ENCODE results near the gene SYT1. TPM values are rescaled to one million over a fixed set of nuclear protein-coding genes. Genes with fewer than 3 reads are reported as not detected.

The SYT1 gene
- total and polyA plus RNA-seq, 2 experiments from 2014 or later: 48.7 to 51.7 TPM

- TF ChIP-seq EZH2 (IDR thresholded peaks at IDR 0.05; ENCODE audit: low read depth, unreplicated experiment) (no peak), JUNB (IDR thresholded peaks at IDR 0.05; ENCODE audit: unreplicated experiment) (no peak), REST (IDR thresholded peaks at IDR 0.05; ENCODE audit: unreplicated experiment) (no peak), POLR2AphosphoS5 (IDR thresholded peaks at IDR 0.05; ENCODE audit: low read depth) (no peak), ZNF462 (CRISPR knock-in tag; IDR thresholded peaks at IDR 0.05) (no peak), EZH2phosphoT487 (IDR thresholded peaks at IDR 0.05; ENCODE audit: unreplicated experiment) (no peak), STAT1 (IDR thresholded peaks at IDR 0.05; ENCODE audit: unreplicated experiment) (no peak), CREB1 (CRISPR knock-in tag; IDR thresholded peaks at IDR 0.05; ENCODE audit: low read depth) (no peak), ZNF331 (CRISPR knock-in tag; IDR thresholded peaks at IDR 0.05; ENCODE audit: low read depth) (no peak), ZNF114 (CRISPR knock-in tag; IDR thresholded peaks at IDR 0.05) (no peak), NANOG (IDR thresholded peaks at IDR 0.05; ENCODE audit: borderline replicate concordance) (no peak)
- TF ChIP-seq, protein P1, sequence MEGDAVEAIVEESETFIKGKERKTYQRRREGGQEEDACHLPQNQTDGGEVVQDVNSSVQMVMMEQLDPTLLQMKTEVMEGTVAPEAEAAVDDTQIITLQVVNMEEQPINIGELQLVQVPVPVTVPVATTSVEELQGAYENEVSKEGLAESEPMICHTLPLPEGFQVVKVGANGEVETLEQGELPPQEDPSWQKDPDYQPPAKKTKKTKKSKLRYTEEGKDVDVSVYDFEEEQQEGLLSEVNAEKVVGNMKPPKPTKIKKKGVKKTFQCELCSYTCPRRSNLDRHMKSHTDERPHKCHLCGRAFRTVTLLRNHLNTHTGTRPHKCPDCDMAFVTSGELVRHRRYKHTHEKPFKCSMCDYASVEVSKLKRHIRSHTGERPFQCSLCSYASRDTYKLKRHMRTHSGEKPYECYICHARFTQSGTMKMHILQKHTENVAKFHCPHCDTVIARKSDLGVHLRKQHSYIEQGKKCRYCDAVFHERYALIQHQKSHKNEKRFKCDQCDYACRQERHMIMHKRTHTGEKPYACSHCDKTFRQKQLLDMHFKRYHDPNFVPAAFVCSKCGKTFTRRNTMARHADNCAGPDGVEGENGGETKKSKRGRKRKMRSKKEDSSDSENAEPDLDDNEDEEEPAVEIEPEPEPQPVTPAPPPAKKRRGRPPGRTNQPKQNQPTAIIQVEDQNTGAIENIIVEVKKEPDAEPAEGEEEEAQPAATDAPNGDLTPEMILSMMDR (conservative IDR thresholded peaks at IDR 0.05; ENCODE audit: low read depth in 2 of 2): no peak
- TF ChIP-seq, protein P2, sequence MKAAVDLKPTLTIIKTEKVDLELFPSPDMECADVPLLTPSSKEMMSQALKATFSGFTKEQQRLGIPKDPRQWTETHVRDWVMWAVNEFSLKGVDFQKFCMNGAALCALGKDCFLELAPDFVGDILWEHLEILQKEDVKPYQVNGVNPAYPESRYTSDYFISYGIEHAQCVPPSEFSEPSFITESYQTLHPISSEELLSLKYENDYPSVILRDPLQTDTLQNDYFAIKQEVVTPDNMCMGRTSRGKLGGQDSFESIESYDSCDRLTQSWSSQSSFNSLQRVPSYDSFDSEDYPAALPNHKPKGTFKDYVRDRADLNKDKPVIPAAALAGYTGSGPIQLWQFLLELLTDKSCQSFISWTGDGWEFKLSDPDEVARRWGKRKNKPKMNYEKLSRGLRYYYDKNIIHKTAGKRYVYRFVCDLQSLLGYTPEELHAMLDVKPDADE (IDR thresholded peaks at IDR 0.05): no peak
- Mint-ChIP-seq H3K36me3 (ENCODE audit: low read depth) (peaks cover 16% of the 10 kb centered on the region), H3K9me3 (0 out of 3 replicates have a peak, but pooled peaks cover 3% of the 10 kb centered on the region), H3K4me1 (peaks cover 2% of the 10 kb centered on the region; the same call in 1 of the 3 replicates), H3K27me3 (ENCODE audit: insufficient read depth, low read depth, poor library complexity) (no peaks in the 10 kb centered on the region), H3K4me3 (no peak overlapping the region), H3K27ac (no peak overlapping the region)
- peaks cover 20% of the 10 kb centered on the region for H3K4me1 ChIP-seq (ENCODE audit: insufficient read depth)
- no peaks in the 10 kb centered on the region for H4K20me1 ChIP-seq (replicated peaks; ENCODE audit: insufficient read depth)
- ATAC-seq (no peak), DNase-seq (ENCODE audit: low spot score) (no peak)
- H3K4me3 ChIP-seq: no peak overlapping the region
- H3K36me3 ChIP-seq (ENCODE audit: insufficient read depth): no peaks in the 10 kb centered on the region
- no peaks in the 10 kb centered on the region for H3K79me2 ChIP-seq (replicated peaks; ENCODE audit: insufficient read depth)
- H3F3A ChIP-seq (replicated peaks; ENCODE audit: low read depth): no peaks in the 10 kb centered on the region
- H3K4me2 ChIP-seq: no peak overlapping the region
- no peaks in the 10 kb centered on the region for H3K9me2 ChIP-seq (ENCODE audit: insufficient read depth)
- no peak overlapping the region for H2AFZ ChIP-seq
- no peak overlapping the region for H3K27ac ChIP-seq (ENCODE audit: low read depth)
- H3K27me3 ChIP-seq (ENCODE audit: insufficient read depth): no peaks in the 10 kb centered on the region
Observed at GRCh38 chr12:79238246-79238645, 373.7 kb downstream of the SYT1 start.
